IMR-90 (cell line): Measurements from ENCODE around the gene DCST2. TPM values are rescaled to one million over a fixed set of nuclear protein-coding genes. Genes with fewer than 3 reads are reported as not detected.

Experiments
- CEBPB ChIP-seq: IDR thresholded peaks from 2 replicates; pipeline ENCODE4 v1.6.1; 2012; ENCODE audit warnings: low read depth, low read length, improper control_type of control experiment
- FOS ChIP-seq: fragments of 150-350 bp; IDR thresholded peaks from 2 replicates; pipeline ENCODE4 v1.6.1; 2016; ENCODE audit warnings: low read depth, low read length
- polyA plus RNA-seq, 3 experiments: library from polyadenylated mRNA; depleted of rRNA; stranded (reverse); fragments of >200 nt; gene quantifications; 2 replicates each; pipeline ENCODE4 v1.2.3, GENCODE V29; 2012; ENCODE audit warnings: low replicate concordance in 1 of 3
- total RNA-seq: library from RNA; depleted of rRNA; stranded (reverse); fragments of >200 nt; gene quantifications from 2 replicates; pipeline ENCODE4 v1.2.3, GENCODE V29; 2012
- TF ChIP-seq, protein P1 (sequence below): conservative IDR thresholded peaks from 2 replicates; pipeline ENCODE4 v1.5.1; 2012; ENCODE audit warnings: mild to moderate bottlenecking, low read depth, low read length, improper control_type of control experiment

The DCST2 gene
- total and polyA plus RNA-seq, 2 of the 4 experiments (the other 2 are of a cell fraction): 0.14 TPM; not detected in 1

DNA sequence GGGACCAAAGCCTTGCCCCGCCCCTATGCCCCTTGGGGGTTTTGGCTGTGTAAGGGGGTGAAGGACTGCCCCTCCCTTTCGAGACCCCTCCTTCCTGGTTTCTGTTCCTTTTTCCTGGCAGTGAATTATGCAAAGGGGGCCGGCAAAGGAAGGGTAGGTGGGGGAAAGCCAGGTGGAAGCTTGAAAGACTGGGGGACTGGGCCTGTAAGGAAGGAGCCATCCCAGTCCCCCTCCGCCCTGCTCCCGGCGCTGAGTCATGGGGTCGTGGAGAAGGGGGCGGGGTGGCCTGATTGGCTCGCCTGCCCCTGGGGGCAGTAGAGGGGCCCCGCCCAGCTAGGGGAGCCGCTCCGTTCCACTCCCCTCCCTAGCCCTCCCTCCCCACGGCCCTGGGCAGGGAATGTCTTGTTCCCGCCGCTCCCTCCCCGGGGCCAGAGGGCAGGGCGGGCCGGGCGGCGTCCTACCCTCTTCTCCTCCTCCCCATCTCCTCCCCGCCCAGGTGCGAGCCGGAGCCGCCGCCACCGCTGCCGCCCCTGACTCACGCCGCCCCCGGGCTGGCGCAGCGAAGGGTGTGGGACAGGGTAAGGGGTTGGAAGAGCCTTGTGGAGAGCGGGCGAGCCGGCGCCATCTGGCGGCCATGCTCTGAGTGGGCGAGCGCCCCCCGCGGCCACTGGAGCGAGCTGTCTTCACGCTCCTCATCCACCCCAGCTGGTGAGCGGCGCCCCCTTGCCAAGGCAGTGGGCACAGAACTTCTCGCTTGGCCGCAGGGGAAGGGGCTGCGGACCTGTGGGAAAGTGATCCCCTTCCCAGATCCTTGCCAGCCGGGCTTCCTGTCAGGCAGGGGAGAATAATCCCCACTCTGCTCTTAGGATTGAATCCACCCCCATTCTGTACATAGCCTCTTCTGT is 16.3 kb downstream of the DCST2 start (continued):
- TF ChIP-seq, protein P1, sequence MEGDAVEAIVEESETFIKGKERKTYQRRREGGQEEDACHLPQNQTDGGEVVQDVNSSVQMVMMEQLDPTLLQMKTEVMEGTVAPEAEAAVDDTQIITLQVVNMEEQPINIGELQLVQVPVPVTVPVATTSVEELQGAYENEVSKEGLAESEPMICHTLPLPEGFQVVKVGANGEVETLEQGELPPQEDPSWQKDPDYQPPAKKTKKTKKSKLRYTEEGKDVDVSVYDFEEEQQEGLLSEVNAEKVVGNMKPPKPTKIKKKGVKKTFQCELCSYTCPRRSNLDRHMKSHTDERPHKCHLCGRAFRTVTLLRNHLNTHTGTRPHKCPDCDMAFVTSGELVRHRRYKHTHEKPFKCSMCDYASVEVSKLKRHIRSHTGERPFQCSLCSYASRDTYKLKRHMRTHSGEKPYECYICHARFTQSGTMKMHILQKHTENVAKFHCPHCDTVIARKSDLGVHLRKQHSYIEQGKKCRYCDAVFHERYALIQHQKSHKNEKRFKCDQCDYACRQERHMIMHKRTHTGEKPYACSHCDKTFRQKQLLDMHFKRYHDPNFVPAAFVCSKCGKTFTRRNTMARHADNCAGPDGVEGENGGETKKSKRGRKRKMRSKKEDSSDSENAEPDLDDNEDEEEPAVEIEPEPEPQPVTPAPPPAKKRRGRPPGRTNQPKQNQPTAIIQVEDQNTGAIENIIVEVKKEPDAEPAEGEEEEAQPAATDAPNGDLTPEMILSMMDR: peak; percentile 100; the same call in 1 of the 2 replicates
- TF ChIP-seq CEBPB: no peak
- peak; percentile 43 for TF ChIP-seq FOS
